Transverse colon (tissue), 4 donors: ENCODE results near the gene WDCP. TPM values are rescaled to one million over a fixed set of nuclear protein-coding genes. Genes with fewer than 3 reads are reported as not detected.

ENCODE experiments used
- DNase-seq: peaks from one replicate; pipeline ENCODE4 v3.0.0-alpha.2; 2019
- H3K27ac ChIP-seq, 4 donors: fragments of 200-600 bp; sonication (generic); 2 replicates each; pipeline ENCODE4 v1.5.1; 2016 to 2018; ENCODE audit warnings: inconsistent platforms in 4 of 4
- H3K27me3 ChIP-seq: fragments of 200-600 bp; sonication (generic); 2 replicates; pipeline ENCODE4 v1.5.1; 2017; ENCODE audit warnings: inconsistent platforms
- H3K36me3 ChIP-seq, 4 donors: fragments of 200-600 bp; sonication (generic); 2 replicates each; pipeline ENCODE4 v1.5.1; 2017 to 2019; ENCODE audit warnings: inconsistent platforms in 4 of 4
- H3K4me1 ChIP-seq, 4 donors: fragments of 200-600 bp; sonication (generic); 2 replicates each; pipeline ENCODE4 v1.5.1; 2017 to 2020; ENCODE audit warnings: inconsistent platforms in 4 of 4
- H3K4me3 ChIP-seq, 4 donors: fragments of 200-600 bp; sonication (generic); 1 replicate in 1 of 4; 2 replicates in 3 of 4; pipeline versions ENCODE4 v1.5.1 to v1.6.1; 2017 to 2019; ENCODE audit warnings: inconsistent platforms in 4 of 4
- H3K9me3 ChIP-seq, 2 donors: fragments of 200-600 bp; sonication (generic); 2 replicates each; pipeline ENCODE4 v1.5.1; 2017 to 2019; ENCODE audit warnings: inconsistent platforms in 2 of 2
- CTCF ChIP-seq, 5 experiments: fragments of 200-600 bp in 3 of 5; fragments of 450-650 bp in 2 of 5; sonication (generic) in 3 of 5; IDR thresholded peaks; 1 replicate in 2 of 5; 2 replicates in 3 of 5; pipeline ENCODE4 v1.5.1; 2016 to 2017; ENCODE audit warnings: antibody characterized with exemption in 5 of 5, inconsistent platforms in 3 of 5, mild to moderate bottlenecking in 2 of 5, moderate library complexity in 1 of 5
- EP300 ChIP-seq: sonication (generic); formaldehyde crosslinking; IDR thresholded peaks from one replicate; pipeline ENCODE4 v1.6.1; 2017; ENCODE audit warnings: antibody characterized with exemption, low read depth
- POLR2A ChIP-seq: fragments of 450-650 bp; IDR thresholded peaks from one replicate; pipeline ENCODE4 v1.6.1; 2016; ENCODE audit warnings: antibody characterized with exemption, mild to moderate bottlenecking, moderate library complexity
- POLR2AphosphoS5 ChIP-seq, 3 donors: sonication (generic); formaldehyde crosslinking; IDR thresholded peaks; one replicate each; pipeline ENCODE4 v1.6.1; 2016; ENCODE audit warnings: antibody characterized with exemption in 3 of 3
- WGBS, 2 donors: methylation state at CpG; one replicate each; pipeline ENCODE4 v1.1.5; 2018; ENCODE audit warnings: low coverage in 1 of 2; 5-methylcytosine and 5-hydroxymethylcytosine counted together
- in situ Hi-C, 4 donors: fragments of 200-750 bp; cut with MboI; loops; one replicate each; pipeline versions ENCODE4 v1.15.0 to v1.15.1; 2017; ENCODE audit warnings: low sequenced_read_pairs in 3 of 4, low pct_ligation_motif_present in 1 of 4, low pct_unique_long_range_greater_than_20kb in 1 of 4
- intact Hi-C: fragments of 100-400 bp; cut with DNase I; formaldehyde crosslinking; loops from one replicate; pipeline ENCODE4 v1.15.1; 2023; ENCODE audit warnings: low total_unique reads
- total RNA-seq, 4 donors: library from RNA; depleted of rRNA; stranded (reverse); fragments of >200 nt; gene quantifications; one replicate each; pipeline ENCODE4 v1.1.0, GENCODE V29; 2016

Gene WDCP
- total RNA-seq, 4 donors from 2014 or later: 1.5 to 4.0 (median 3.0) TPM

- H3K9me3 ChIP-seq: no peaks in the 10 kb centered on the region
- no peaks in the 10 kb centered on the region for H3K4me1 ChIP-seq
- DNase-seq: no peak
- TF ChIP-seq POLR2A: no peak
- TF ChIP-seq CTCF (IDR thresholded peaks at IDR 0.05): no peak
- TF ChIP-seq POLR2AphosphoS5 (IDR thresholded peaks at IDR 0.05): no peak
- TF ChIP-seq EP300: no peak
- WGBS, 2 donors: 79% methylated on average over 5 of the region's 5 CpGs; no CpG with 5 or more reads in 1 of the 2 donors
- intact Hi-C loops: no loop called here
- H3K4me3 ChIP-seq: no peak overlapping the region
- no peaks in the 10 kb centered on the region for H3K36me3 ChIP-seq
- in situ Hi-C loops: no loop called here
- H3K27me3 ChIP-seq: no peaks in the 10 kb centered on the region
- H3K27ac ChIP-seq: no peak overlapping the region
Observed at GRCh38 chr2:24019729-24020128, 27.5 kb downstream of the WDCP start.

- Histone ChIP-seq H3K27ac (no peak overlapping the region), H3K27me3 (no peaks in the 10 kb centered on the region), H3K4me1 (no peaks in the 10 kb centered on the region), H3K36me3 (no peaks in the 10 kb centered on the region), H3K4me3 (no peak overlapping the region), H3K9me3 (no peaks in the 10 kb centered on the region)
- 87 to 93% methylated on average over 3 to 9 of the region's 9 CpGs for WGBS, 2 donors
- in situ Hi-C loops: no loop called here
- TF ChIP-seq CTCF (IDR thresholded peaks at IDR 0.05) (no peak), EP300 (no peak), POLR2AphosphoS5 (IDR thresholded peaks at IDR 0.05) (no peak), POLR2A (no peak)
- DNase-seq: no peak
- intact Hi-C loops: no loop called here
Observed at GRCh38 chr2:24018241-24018640, 28.9 kb downstream of the WDCP start.

GRCh38 chr2:24017711-24018110 lies 29.5 kb downstream of the WDCP start:
- Histone ChIP-seq H3K36me3 (no peaks in the 10 kb centered on the region), H3K27me3 (peaks cover 2% of the 10 kb centered on the region), H3K9me3 (no peaks in the 10 kb centered on the region), H3K4me3 (no peak overlapping the region), H3K27ac (no peak overlapping the region), H3K4me1 (no peaks in the 10 kb centered on the region)
- 79 to 93% methylated on average over 8 of the region's 8 CpGs for WGBS, 2 donors
- intact Hi-C loops (no loop called here), in situ Hi-C loops (no loop called here)
- DNase-seq: no peak
- no peak for TF ChIP-seq POLR2A
- no peak for TF ChIP-seq EP300
- TF ChIP-seq POLR2AphosphoS5 (IDR thresholded peaks at IDR 0.05): no peak
- TF ChIP-seq CTCF (IDR thresholded peaks at IDR 0.05): no peak

- WGBS, 2 donors: 90% methylated on average over 34 of the region's 35 CpGs; no CpG with 5 or more reads in 1 of the 2 donors
- Histone ChIP-seq H3K27me3 (peaks cover 8% of the 10 kb centered on the region), H3K4me3 (no peak overlapping the region), H3K4me1 (no peaks in the 10 kb centered on the region), H3K36me3 (no peaks in the 10 kb centered on the region), H3K9me3 (no peaks in the 10 kb centered on the region), H3K27ac (no peak overlapping the region)
- TF ChIP-seq POLR2A: no peak
- no peak for TF ChIP-seq EP300
- no peak for TF ChIP-seq CTCF (IDR thresholded peaks at IDR 0.05)
- TF ChIP-seq POLR2AphosphoS5 (IDR thresholded peaks at IDR 0.05): no peak
- no peak for DNase-seq
- intact Hi-C loops (no loop called here), in situ Hi-C loops (no loop called here)
Observed at GRCh38 chr2:24016853-24017703, 30.1 kb downstream of the WDCP start.
